ENCODE measurements around the gene AOPEP.

DNA sequence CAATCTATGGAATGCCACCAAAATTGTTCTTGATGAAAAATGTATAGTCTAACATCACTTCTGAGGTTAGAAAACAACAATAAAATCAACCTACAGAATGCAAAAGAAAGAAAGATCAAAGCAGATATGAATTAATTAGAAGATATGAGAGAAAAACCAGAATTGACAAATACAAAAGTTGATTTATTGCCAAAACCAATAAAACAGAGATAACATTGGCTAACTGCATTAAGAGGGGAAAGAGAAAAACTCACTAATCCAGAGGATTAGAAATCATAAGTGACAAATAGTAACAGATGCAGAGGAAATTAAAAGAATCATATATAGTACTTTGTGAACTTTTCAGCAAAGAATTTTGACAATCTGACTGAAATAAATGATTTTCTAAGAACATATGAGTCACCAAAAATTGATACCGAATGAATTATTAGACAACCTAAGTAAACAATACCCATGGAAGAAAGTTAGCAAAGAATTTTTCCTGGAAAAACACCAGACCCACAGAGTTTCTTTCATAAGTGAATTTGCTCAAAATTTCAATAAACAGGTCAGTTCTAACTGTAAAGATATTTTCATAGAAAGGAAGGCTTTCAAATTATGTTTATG, 167.7 kb downstream of the AOPEP start:
- TF ChIP-seq, protein P1, sequence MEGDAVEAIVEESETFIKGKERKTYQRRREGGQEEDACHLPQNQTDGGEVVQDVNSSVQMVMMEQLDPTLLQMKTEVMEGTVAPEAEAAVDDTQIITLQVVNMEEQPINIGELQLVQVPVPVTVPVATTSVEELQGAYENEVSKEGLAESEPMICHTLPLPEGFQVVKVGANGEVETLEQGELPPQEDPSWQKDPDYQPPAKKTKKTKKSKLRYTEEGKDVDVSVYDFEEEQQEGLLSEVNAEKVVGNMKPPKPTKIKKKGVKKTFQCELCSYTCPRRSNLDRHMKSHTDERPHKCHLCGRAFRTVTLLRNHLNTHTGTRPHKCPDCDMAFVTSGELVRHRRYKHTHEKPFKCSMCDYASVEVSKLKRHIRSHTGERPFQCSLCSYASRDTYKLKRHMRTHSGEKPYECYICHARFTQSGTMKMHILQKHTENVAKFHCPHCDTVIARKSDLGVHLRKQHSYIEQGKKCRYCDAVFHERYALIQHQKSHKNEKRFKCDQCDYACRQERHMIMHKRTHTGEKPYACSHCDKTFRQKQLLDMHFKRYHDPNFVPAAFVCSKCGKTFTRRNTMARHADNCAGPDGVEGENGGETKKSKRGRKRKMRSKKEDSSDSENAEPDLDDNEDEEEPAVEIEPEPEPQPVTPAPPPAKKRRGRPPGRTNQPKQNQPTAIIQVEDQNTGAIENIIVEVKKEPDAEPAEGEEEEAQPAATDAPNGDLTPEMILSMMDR (tag by site-specific recombination; IDR thresholded peaks at IDR 0.05) = no peak
- TF ChIP-seq ZBTB48 (tag by site-specific recombination; IDR thresholded peaks at IDR 0.05) (no peak), TCF7L2 (IDR thresholded peaks at IDR 0.05; ENCODE audit: borderline replicate concordance, low read depth, low read length) (no peak), SP2 (tag by site-specific recombination; IDR thresholded peaks at IDR 0.05) (no peak), ZNF266 (tag by site-specific recombination; IDR thresholded peaks at IDR 0.05; ENCODE audit: low read depth) (no peak), ZNF747 (tag by site-specific recombination; IDR thresholded peaks at IDR 0.05) (no peak), ZNF626 (tag by site-specific recombination; IDR thresholded peaks at IDR 0.05) (no peak), ZFP69B (tag by site-specific recombination; IDR thresholded peaks at IDR 0.05) (no peak), ZNF133 (tag by site-specific recombination; IDR thresholded peaks at IDR 0.05) (no peak)
- TF ChIP-seq, protein P2, sequence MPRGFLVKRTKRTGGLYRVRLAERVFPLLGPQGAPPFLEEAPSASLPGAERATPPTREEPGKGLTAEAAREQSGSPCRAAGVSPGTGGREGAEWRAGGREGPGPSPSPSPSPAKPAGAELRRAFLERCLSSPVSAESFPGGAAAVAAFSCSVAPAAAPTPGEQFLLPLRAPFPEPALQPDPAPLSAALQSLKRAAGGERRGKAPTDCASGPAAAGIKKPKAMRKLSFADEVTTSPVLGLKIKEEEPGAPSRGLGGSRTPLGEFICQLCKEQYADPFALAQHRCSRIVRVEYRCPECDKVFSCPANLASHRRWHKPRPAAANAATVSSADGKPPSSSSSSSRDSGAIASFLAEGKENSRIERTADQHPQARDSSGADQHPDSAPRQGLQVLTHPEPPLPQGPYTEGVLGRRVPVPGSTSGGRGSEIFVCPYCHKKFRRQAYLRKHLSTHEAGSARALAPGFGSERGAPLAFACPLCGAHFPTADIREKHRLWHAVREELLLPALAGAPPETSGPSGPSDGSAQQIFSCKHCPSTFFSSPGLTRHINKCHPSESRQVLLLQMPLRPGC (tag by site-specific recombination; IDR thresholded peaks at IDR 0.05) = no peak

Data from HEK293 (cell line).